NB4 (cell line): ENCODE results near the gene CA12.

Experiments used
- DNase-seq: peaks from one replicate; pipeline ENCODE4 v3.0.0; 2010; ENCODE audit warnings: low read depth
- H3K4me3 ChIP-seq: one replicate; pipeline ENCODE4 v1.5.1; 2011; ENCODE audit warnings: mild to moderate bottlenecking, low read depth, low read length, moderate library complexity
- MYC ChIP-seq: IDR thresholded peaks from 2 replicates; pipeline ENCODE4 v1.6.1; 2011; ENCODE audit warnings: low read depth, low read length
- POLR2A ChIP-seq: IDR thresholded peaks from 2 replicates; pipeline ENCODE4 v1.6.1; 2011; ENCODE audit warnings: mild to moderate bottlenecking; ENCODE audit not compliant: insufficient read length; ENCODE audit errors: extremely low read depth
- TF ChIP-seq, protein P1 (sequence below): IDR thresholded peaks from 2 replicates; pipeline ENCODE4 v1.6.1; 2011; ENCODE audit warnings: low read depth, low read length
- TF ChIP-seq, protein P2 (sequence below): IDR thresholded peaks from one replicate; pipeline ENCODE4 v1.5.1; 2012; ENCODE audit warnings: low read depth, low read length

CA12 gene

DNA sequence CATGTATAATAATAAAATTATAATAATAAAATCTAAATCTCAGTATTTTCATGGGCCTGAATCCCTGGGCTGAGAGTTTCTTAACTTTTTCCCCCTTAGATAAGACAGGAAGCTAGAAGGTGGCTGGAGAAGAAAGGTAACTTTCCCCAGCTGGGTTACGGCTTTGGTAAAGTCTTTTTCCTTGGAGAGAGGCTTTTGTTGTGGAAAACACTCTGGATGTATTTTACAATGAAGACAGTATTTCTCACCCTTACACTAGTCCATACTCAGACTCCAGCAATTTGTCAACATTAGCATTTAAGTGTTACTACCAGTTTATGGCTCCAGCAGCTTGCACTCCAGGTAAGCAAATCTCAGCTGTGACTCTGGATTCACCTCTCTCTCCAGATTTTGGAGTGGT is 69.4 kb downstream of the CA12 start:
- no peak overlapping the region for H3K4me3 ChIP-seq
- TF ChIP-seq MYC (no peak), POLR2A (no peak)
- TF ChIP-seq, protein P1, sequence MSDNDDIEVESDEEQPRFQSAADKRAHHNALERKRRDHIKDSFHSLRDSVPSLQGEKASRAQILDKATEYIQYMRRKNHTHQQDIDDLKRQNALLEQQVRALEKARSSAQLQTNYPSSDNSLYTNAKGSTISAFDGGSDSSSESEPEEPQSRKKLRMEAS = no peak
- TF ChIP-seq, protein P2, sequence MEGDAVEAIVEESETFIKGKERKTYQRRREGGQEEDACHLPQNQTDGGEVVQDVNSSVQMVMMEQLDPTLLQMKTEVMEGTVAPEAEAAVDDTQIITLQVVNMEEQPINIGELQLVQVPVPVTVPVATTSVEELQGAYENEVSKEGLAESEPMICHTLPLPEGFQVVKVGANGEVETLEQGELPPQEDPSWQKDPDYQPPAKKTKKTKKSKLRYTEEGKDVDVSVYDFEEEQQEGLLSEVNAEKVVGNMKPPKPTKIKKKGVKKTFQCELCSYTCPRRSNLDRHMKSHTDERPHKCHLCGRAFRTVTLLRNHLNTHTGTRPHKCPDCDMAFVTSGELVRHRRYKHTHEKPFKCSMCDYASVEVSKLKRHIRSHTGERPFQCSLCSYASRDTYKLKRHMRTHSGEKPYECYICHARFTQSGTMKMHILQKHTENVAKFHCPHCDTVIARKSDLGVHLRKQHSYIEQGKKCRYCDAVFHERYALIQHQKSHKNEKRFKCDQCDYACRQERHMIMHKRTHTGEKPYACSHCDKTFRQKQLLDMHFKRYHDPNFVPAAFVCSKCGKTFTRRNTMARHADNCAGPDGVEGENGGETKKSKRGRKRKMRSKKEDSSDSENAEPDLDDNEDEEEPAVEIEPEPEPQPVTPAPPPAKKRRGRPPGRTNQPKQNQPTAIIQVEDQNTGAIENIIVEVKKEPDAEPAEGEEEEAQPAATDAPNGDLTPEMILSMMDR = no peak
- DNase-seq = no peak

DNA sequence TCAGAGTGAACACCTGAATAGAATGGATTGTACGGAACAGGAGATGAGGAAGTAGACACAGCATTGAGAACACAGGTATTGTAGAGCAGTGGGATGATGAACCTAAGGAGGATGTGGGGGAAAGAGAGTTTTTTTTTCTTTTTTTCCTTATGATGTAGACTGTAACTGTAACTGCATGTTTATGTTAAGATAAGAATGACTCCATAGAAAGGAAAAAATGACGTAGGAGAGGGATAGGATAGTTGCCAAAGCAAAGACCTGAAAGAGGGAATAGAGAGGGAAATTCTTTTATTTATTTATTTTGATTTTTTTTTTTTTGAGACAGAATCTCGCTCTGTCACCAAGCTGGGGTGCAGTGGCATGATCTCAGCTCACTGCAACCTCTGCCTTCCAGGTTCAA is 71.0 kb downstream of the CA12 start:
- TF ChIP-seq, protein P2 = no peak
- TF ChIP-seq MYC (no peak), POLR2A (no peak)
- TF ChIP-seq, protein P1 = no peak
- DNase-seq = no peak

DNA sequence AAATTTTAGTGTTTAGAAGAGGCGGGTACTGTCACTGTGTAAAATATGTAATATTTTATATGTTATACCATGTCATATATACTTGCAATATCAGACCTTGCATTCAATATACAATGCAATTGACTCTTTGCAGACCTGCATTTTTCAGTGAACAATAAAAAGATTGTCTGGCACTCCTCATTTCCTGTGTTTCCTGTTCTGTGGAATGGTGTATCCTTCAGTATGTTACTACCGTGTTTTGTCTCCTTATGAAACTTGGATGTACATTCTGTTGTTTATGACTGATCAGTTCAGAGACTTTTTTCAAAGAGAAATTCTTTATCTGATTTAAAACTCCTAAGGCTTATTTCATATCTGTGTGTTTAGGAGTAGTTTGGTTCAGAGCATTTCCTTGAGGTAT is 72.7 kb downstream of the CA12 start:
- TF ChIP-seq, protein P2 = no peak
- no peak for TF ChIP-seq POLR2A
- TF ChIP-seq, protein P1 = no peak
- TF ChIP-seq MYC = no peak
- DNase-seq = no peak
- H3K4me3 ChIP-seq = no peak overlapping the region

More for the DNA sequence above, 71.0 kb downstream of the CA12 start:
- no peak overlapping the region for H3K4me3 ChIP-seq

DNA sequence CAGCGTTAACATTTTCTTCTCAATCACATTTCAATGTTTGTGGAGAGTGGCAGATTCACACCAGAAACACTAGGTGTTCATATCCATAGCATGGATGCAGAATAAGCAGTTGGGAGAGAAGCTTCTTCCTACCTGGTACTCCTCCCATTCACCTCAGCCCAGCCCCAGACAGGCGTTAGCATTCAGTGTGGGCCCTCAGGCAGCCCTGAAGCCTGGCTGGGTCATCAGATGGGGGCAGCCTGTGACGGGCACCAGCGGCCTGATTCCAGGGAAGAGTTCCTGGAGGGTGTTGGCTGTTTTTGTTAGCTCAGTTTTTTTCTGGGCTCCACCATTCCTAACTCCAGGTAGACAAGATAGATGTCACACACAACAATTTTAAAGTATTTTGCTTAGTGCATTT is 73.2 kb downstream of the CA12 start:
- no peak overlapping the region for H3K4me3 ChIP-seq
- TF ChIP-seq, protein P1 = no peak
- TF ChIP-seq POLR2A (no peak), MYC (no peak)
- TF ChIP-seq, protein P2 = no peak
- DNase-seq = no peak

DNA sequence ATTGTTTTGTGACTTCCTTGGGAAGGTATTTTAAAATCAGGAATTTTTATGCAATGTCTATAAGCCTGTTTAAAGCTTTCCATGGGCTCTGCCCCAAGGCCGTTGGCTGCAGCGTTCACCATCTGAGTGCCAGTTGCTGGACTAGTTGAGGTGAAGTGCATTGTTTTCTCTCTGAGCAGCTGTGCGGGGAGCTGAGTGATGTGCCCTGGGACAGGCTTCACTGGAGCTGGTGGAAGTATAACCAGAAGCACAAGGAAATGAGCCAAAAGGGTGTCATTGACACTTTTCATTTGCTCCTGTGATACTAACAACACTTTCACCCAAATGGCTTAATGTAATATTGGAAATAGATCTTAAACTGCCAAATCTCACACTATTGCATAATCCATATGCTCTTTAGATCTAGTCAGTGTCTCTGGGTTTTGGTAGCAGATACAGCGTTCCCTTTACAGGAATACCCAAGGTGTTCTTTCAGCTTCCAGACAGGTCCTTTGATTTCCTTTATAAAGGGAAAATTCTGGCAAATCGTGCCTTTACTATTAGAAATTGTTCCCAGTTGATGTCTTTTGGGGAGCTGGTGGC is 75.1 kb downstream of the CA12 start:
- DNase-seq = no peak
- no peak overlapping the region for H3K4me3 ChIP-seq
- no peak for TF ChIP-seq POLR2A
- TF ChIP-seq, protein P1 = no peak
- no peak for TF ChIP-seq MYC
- TF ChIP-seq, protein P2 = no peak
